Raji (cell line): ENCODE measurements around the gene ADAMTSL1.

Experiments
- POLR2A ChIP-seq: IDR thresholded peaks from 2 replicates; pipeline ENCODE4 v1.6.1; 2011; ENCODE audit warnings: low read depth, low read length, control low read depth; ENCODE audit not compliant: insufficient read depth

ADAMTSL1 gene

DNA sequence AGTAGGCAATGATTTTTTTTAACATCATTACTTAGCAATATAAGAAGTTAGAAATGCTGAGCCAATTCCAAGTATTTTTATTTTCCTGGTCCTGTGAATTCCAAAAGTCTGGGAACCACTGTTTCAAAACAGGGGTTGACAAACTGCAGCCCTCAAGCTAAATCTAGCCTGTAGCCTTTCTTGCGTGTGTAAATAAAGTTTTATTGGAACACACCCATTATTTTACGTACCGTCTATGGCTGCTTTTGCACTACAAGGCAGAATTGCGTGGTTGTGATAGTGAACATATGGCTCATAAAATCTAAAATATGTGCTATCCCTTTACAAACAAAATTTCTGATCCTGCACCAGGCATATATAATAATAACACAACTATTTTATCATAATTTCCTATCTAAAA, 280.0 kb downstream of the ADAMTSL1 start:
- no peak for TF ChIP-seq POLR2A

DNA sequence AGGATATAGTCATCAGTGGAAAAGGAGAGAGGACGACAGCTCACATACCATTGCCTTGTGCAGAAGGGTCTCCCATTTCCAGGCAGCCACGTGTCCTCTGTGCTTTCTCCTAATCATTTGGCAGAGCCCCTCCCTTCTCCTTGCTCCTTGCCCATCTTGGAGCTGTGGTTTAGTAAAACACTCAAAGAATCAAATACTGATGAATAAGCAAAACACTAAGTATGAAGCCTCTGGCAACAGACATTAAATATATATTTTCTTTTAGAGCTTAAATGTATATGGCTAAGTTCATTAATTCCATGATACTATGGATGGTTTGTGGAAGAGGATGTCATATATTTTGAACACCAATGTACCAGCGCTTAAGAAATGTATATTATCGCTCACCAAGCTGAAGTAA, 280.6 kb downstream of the ADAMTSL1 start:
- TF ChIP-seq POLR2A: no peak

DNA sequence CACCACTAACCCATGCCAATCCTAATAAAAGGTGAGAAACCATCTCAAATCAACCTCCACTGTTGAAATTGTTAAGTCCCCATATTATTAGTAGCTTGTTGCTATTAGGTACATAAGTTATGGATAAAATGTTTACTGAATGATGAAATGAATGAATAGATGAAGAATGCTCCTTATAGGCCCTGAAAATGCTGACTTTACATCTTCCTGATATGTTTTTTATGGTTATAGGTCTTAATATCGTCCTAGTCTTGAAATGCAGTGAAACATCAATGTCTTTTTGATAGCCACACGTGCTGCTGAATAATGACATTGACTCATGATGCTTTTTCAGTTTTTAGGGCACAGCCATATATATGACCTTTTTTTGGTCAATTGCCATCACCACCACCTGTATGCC, 281.3 kb downstream of the ADAMTSL1 start:
- no peak for TF ChIP-seq POLR2A

- no peak for TF ChIP-seq POLR2A
These were observed 282.8 kb downstream of the ADAMTSL1 start for GRCh38 chr9:18756712-18757125.

GRCh38 chr9:18759827-18760226, 285.9 kb downstream of the ADAMTSL1 start:
- no peak for TF ChIP-seq POLR2A

DNA sequence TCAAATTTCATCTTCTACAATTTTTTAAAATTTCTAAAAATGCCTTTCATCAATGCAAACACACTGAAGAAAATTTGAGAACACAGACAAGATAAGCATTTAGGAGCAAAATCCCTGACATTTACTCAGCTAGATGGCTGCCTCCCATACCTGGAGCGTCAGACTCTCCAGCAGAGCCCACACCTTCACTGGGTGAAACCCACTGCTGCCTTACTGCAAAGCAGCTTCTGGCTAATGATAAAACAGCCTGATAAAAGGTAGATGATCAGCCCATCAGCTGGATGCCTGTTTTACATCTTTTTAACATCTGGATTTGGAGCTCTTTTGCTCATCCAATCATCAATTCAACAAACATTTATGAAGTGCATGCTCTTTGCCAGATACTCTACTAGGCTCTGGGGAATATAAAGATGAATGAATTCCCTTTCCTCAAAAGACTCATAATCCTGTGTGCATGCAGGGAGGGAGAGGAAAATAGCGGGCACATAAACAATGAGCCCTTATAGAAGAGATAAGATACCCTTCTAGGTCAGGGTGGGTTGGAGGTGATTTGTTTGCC, 287.9 kb downstream of the ADAMTSL1 start:
- no peak for TF ChIP-seq POLR2A

DNA sequence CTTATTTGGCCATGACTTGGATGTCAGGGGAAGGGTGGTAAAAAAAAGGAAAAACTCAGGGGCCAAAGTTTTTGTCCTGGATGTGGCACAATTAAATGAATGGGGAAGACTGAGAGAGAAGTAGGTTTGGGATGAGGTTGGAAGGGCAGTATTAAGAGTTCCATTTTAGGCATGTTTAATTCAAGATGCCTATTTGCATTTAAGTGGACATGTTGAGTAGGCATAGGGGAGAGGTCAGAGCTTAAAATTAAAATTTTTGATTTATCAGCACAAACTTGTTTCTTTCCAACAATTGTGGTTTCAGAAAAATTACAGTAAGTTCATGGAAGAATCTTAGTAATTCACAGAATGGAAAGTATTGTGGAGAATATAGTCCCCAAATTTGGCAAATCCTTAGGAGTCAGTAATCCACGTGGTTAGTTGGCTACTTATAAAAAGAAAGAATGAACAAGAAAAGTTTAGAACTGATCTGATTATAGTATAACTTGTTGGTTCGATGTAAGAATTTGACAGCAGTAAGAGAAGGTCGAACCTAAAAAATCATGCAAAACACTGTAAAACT, 293.1 kb downstream of the ADAMTSL1 start:
- TF ChIP-seq POLR2A: no peak

DNA sequence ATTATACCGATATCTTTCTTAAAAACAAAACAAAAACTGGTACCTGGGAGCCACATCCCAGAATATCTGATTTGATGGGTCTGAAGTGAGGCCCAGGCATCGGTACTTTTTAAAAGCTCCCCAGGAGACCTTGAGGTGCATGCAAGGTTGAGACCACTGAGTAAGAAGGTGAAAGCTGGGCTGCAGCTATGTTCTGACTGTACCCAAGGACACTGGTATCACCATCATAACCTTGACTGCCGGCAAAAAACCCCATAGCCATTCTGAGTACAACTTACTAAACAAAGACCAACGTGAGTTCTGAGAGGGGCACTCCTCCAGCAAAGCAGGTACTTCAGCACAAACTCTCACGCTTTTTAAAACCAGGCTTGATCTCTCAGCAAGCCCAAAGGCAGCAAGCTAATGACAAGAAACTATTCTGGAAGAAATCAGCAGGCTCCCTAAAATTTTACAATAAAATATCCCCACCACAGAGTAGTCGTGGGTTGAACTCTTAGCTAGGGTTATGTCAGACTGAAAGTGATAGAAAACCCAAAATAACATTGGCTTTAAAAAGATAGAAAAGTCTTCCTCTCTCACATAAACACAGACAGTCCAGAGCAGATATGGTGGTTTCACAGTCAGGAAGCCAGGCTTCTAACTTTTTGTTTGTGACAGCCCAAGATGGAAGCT, 295.1 kb downstream of the ADAMTSL1 start:
- no peak for TF ChIP-seq POLR2A

GRCh38 chr9:18770131-18770908, 296.4 kb downstream of the ADAMTSL1 start:
- no peak for TF ChIP-seq POLR2A

GRCh38 chr9:18771011-18771410, 297.1 kb downstream of the ADAMTSL1 start:
- no peak for TF ChIP-seq POLR2A

- TF ChIP-seq POLR2A: no peak
These were observed 297.8 kb downstream of the ADAMTSL1 start for GRCh38 chr9:18771763-18772162.

GRCh38 chr9:18775241-18775640, 301.3 kb downstream of the ADAMTSL1 start:
- TF ChIP-seq POLR2A: no peak

- no peak for TF ChIP-seq POLR2A
These were observed 302.0 kb downstream of the ADAMTSL1 start for GRCh38 chr9:18775930-18776329.

- TF ChIP-seq POLR2A: no peak
These were observed 303.2 kb downstream of the ADAMTSL1 start for GRCh38 chr9:18776836-18777820.

DNA sequence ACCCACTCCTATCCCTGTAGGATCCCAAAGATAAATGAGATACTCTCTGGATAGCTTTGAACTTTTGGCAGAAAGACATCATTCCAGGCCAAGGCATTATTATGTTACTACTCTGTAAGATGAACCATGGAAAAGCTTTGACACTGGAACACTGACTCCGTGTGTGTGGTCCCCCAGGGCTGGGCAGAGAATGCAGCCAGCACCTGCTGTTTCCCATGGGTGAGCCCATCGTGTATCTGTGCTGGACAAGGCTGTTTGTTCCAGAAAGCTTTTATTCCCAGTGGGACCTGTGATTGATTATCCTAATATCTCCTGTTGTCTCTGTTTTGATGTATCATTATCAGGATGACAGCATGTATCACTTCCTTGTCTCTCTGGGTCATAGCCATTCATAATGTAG, 304.2 kb downstream of the ADAMTSL1 start:
- TF ChIP-seq POLR2A: no peak
